ENCODE measurements around the gene ROCK1. TPM values are rescaled to one million over a fixed set of nuclear protein-coding genes. Genes with fewer than 3 reads are reported as not detected.
"Not testable (repeated sequence)": the region's sequence is repeated elsewhere in the genome, so short reads cannot be mapped to it uniquely, and the experiment has no call there.

The ROCK1 gene
- total and polyA plus RNA-seq, 2 donors from 2014 or later, result 10.5 to 56.5 TPM

DNA sequence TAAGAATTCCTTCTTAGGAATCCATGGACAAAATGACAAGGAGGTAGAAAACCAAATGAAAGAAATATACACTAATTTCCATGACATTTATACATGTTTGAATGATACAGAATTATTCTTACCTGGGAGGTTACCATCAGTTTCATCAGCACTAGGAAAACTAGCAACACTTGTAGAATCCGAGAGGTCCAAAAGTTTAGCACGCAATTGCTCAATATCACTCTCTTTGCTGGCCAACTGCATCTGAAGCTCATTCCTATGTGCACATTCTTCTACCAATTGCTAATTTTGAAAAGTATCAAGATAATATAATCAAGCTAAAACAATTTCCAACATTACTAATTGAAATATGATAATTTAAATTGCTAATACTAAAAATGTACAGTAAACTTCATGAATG is 144.8 kb downstream of the ROCK1 start:
- DNase-seq (no peak), FAIRE-seq (no peak)
- intact Hi-C loops (cut with DNase I), result no loop called here
- Histone ChIP-seq H3K4me1 (ENCODE audit: control insufficient read depth in 2 of 3, insufficient read depth in 2 of 3, low read depth in 1 of 3, low read length in 3 of 3) (no peaks in the 10 kb centered on the region), H3K9ac (ENCODE audit: low read length in 3 of 3) (no peak overlapping the region), H3K9me3 (ENCODE audit: control insufficient read depth in 2 of 3, insufficient read depth in 1 of 3, low read length in 3 of 3) (no peaks in the 10 kb centered on the region), H3K36me3 (ENCODE audit: control insufficient read depth in 2 of 3, insufficient read depth in 3 of 3, low read length in 3 of 3) (peaks cover 3 to 24% (median 9%) of the 10 kb centered on the region in 3 donors), H3K27ac (ENCODE audit: low read depth in 2 of 2, low read length in 2 of 2) (no peak overlapping the region), H3K4me3 (ENCODE audit: low read length in 3 of 3) (no peak overlapping the region), H3K27me3 (ENCODE audit: control insufficient read depth, insufficient read depth, low read length) (no peaks in the 10 kb centered on the region)
- TF ChIP-seq, protein P1, sequence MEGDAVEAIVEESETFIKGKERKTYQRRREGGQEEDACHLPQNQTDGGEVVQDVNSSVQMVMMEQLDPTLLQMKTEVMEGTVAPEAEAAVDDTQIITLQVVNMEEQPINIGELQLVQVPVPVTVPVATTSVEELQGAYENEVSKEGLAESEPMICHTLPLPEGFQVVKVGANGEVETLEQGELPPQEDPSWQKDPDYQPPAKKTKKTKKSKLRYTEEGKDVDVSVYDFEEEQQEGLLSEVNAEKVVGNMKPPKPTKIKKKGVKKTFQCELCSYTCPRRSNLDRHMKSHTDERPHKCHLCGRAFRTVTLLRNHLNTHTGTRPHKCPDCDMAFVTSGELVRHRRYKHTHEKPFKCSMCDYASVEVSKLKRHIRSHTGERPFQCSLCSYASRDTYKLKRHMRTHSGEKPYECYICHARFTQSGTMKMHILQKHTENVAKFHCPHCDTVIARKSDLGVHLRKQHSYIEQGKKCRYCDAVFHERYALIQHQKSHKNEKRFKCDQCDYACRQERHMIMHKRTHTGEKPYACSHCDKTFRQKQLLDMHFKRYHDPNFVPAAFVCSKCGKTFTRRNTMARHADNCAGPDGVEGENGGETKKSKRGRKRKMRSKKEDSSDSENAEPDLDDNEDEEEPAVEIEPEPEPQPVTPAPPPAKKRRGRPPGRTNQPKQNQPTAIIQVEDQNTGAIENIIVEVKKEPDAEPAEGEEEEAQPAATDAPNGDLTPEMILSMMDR (IDR thresholded peaks at IDR 0.05; ENCODE audit: borderline replicate concordance, extremely low read depth, insufficient read depth), result no peak

- Histone ChIP-seq H3K4me3 (ENCODE audit: low read length in 3 of 3) (no peak overlapping the region), H3K36me3 (ENCODE audit: control insufficient read depth in 2 of 3, insufficient read depth in 3 of 3, low read length in 3 of 3) (peaks cover 2 to 16% (median 4%) of the 10 kb centered on the region in 3 donors), H3K4me1 (ENCODE audit: control insufficient read depth in 2 of 3, insufficient read depth in 2 of 3, low read depth in 1 of 3, low read length in 3 of 3) (no peaks in the 10 kb centered on the region), H3K9ac (ENCODE audit: low read length in 3 of 3) (no peak overlapping the region), H3K9me3 (ENCODE audit: control insufficient read depth in 2 of 3, insufficient read depth in 1 of 3, low read length in 3 of 3) (no peaks in the 10 kb centered on the region), H3K27ac (ENCODE audit: low read depth in 2 of 2, low read length in 2 of 2) (no peak overlapping the region), H3K27me3 (ENCODE audit: control insufficient read depth, insufficient read depth, low read length) (no peaks in the 10 kb centered on the region)
- FAIRE-seq (no peak), DNase-seq (no peak)
- TF ChIP-seq, protein P1 (IDR thresholded peaks at IDR 0.05; ENCODE audit: borderline replicate concordance, extremely low read depth, insufficient read depth), result no peak
- intact Hi-C loops (cut with DNase I), result no loop called here
Observed at GRCh38 chr18:20963027-20963426, 148.6 kb downstream of the ROCK1 start.

- Histone ChIP-seq H3K9me3 (ENCODE audit: control insufficient read depth in 2 of 3, insufficient read depth in 1 of 3, low read length in 3 of 3) (peaks cover 0 to 2% (median 0%) of the 10 kb centered on the region in 3 donors), H3K9ac (ENCODE audit: low read length in 3 of 3) (no peak overlapping the region), H3K4me1 (ENCODE audit: control insufficient read depth in 2 of 3, insufficient read depth in 2 of 3, low read depth in 1 of 3, low read length in 3 of 3) (no peaks in the 10 kb centered on the region), H3K27me3 (ENCODE audit: control insufficient read depth, insufficient read depth, low read length) (no peaks in the 10 kb centered on the region), H3K4me3 (ENCODE audit: low read length in 3 of 3) (no peak overlapping the region), H3K27ac (ENCODE audit: low read depth in 2 of 2, low read length in 2 of 2) (no peak overlapping the region), H3K36me3 (ENCODE audit: control insufficient read depth in 2 of 3, insufficient read depth in 3 of 3, low read length in 3 of 3) (peaks cover 0 to 5% (median 0%) of the 10 kb centered on the region in 3 donors)
- DNase-seq, result no peak
- FAIRE-seq, result no peak
- intact Hi-C loops (cut with DNase I), result no loop called here
- TF ChIP-seq, protein P1 (IDR thresholded peaks at IDR 0.05; ENCODE audit: borderline replicate concordance, extremely low read depth, insufficient read depth), result no peak
Observed at GRCh38 chr18:20960735-20961134, 150.9 kb downstream of the ROCK1 start.

DNA sequence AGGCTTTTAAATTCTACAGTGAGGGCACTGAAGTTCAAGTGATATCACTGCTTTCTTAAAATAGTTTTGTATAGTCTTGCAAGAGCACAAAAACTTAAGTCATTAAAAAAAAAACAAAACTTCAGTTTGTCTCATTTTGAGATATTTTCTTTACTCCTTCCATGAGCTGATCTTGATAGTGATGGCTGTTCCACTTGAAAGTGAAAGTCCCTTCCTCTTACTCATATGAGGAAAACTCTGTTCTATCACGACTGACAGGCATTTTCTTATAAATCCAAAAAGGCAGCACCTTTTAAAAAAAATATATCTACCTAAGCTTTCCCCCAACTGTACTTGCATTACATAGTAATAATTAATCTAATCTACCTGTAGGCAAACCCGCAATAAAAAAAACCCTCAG is 160.8 kb downstream of the ROCK1 start:
- intact Hi-C loops (cut with DNase I); H3K36me3 ChIP-seq (ENCODE audit: control insufficient read depth in 2 of 3, insufficient read depth in 3 of 3, low read length in 3 of 3); H3K4me3 ChIP-seq (ENCODE audit: low read length in 3 of 3); H3K27me3 ChIP-seq (ENCODE audit: control insufficient read depth, insufficient read depth, low read length); H3K4me1 ChIP-seq (ENCODE audit: control insufficient read depth in 2 of 3, insufficient read depth in 2 of 3, low read depth in 1 of 3, low read length in 3 of 3); H3K27ac ChIP-seq (ENCODE audit: low read depth in 2 of 2, low read length in 2 of 2); DNase-seq; FAIRE-seq; H3K9me3 ChIP-seq (ENCODE audit: control insufficient read depth in 2 of 3, insufficient read depth in 1 of 3, low read length in 3 of 3); H3K9ac ChIP-seq (ENCODE audit: low read length in 3 of 3): not testable (repeated sequence)

Other genes starting within 250 kb of the ROCK1 start
- 0.79 TPM for gene GREB1L, start 130.4 kb upstream of the ROCK1 start, total RNA-seq
- gene GREB1L, start 130.4 kb upstream of the ROCK1 start, polyA plus RNA-seq (ENCODE audit: insufficient read depth, low read depth, low replicate concordance), result not detected

All from kidney (tissue), 14 donors.